Testis (tissue), 2 donors: ENCODE data around the gene UCP1.

ENCODE experiments used
- CTCF ChIP-seq, 3 experiments: fragments of 450-650 bp in 2 of 3; fragments of 200-600 bp in 1 of 3; sonication (generic) in 1 of 3; IDR thresholded peaks; one replicate each; pipeline ENCODE4 v1.5.1; 2016 to 2019; ENCODE audit warnings: antibody characterized with exemption in 3 of 3, mild to moderate bottlenecking in 2 of 3, moderate library complexity in 1 of 3
- POLR2A ChIP-seq: fragments of 450-650 bp; IDR thresholded peaks from one replicate; pipeline ENCODE4 v1.6.1; 2017; ENCODE audit warnings: antibody characterized with exemption, mild to moderate bottlenecking, moderate library complexity

- TF ChIP-seq POLR2A (no peak), CTCF (IDR thresholded peaks at IDR 0.05) (no peak)
Measured at GRCh38 chr4:140569307-140569638, 512 bp upstream of the UCP1 start.
